ENCODE results near the gene C1orf21.

C1orf21 gene

GRCh38 chr1:184367427-184368038, 19.3 kb upstream of the C1orf21 start:
- no peaks in the 10 kb centered on the region for H3K9me3 ChIP-seq (ENCODE audit: insufficient read depth, low read depth, low read length)
- H3K4me3 ChIP-seq (ENCODE audit: low read length, poor library complexity, severe bottlenecking), result no peak overlapping the region
- H3K9me2 ChIP-seq (replicated peaks; ENCODE audit: low read depth, low read length), result no peaks in the 10 kb centered on the region
- H3F3A ChIP-seq (ENCODE audit: low read depth), result no peaks in the 10 kb centered on the region
- no peak overlapping the region for H3K9ac ChIP-seq (ENCODE audit: low read depth, low read length, poor library complexity, severe bottlenecking)
- no peaks in the 10 kb centered on the region for H3K36me3 ChIP-seq (ENCODE audit: insufficient read depth, low read length)
- H4K20me1 ChIP-seq (ENCODE audit: insufficient read depth, low read length, poor library complexity, severe bottlenecking), result no peaks in the 10 kb centered on the region
- no peak for TF ChIP-seq CTCF (conservative IDR thresholded peaks at IDR 0.05; ENCODE audit: low read length)
- no peak for TF ChIP-seq EZH2phosphoT487 (IDR thresholded peaks at IDR 0.05; ENCODE audit: borderline replicate concordance)
- no peaks in the 10 kb centered on the region for H3K27me3 ChIP-seq (ENCODE audit: insufficient read depth, low read length, poor library complexity, severe bottlenecking)
- no peak overlapping the region for H2AFZ ChIP-seq (ENCODE audit: low read length)
- no peak overlapping the region for H3K4me2 ChIP-seq (ENCODE audit: low read depth, low read length, poor library complexity, severe bottlenecking)
- H3K4me1 ChIP-seq (ENCODE audit: insufficient read depth, low read length, poor library complexity, severe bottlenecking), result no peaks in the 10 kb centered on the region
- H3K79me2 ChIP-seq (ENCODE audit: insufficient read depth, low read length), result no peaks in the 10 kb centered on the region

GRCh38 chr1:184368354-184368753, 18.5 kb upstream of the C1orf21 start:
- TF ChIP-seq EZH2phosphoT487 (IDR thresholded peaks at IDR 0.05; ENCODE audit: borderline replicate concordance), result no peak
- TF ChIP-seq CTCF (conservative IDR thresholded peaks at IDR 0.05; ENCODE audit: low read length), result no peak
- Histone ChIP-seq H3K9me3 (ENCODE audit: insufficient read depth, low read depth, low read length) (no peaks in the 10 kb centered on the region), H3K4me2 (ENCODE audit: low read depth, low read length, poor library complexity, severe bottlenecking) (no peak overlapping the region), H3K36me3 (ENCODE audit: insufficient read depth, low read length) (no peaks in the 10 kb centered on the region), H4K20me1 (ENCODE audit: insufficient read depth, low read length, poor library complexity, severe bottlenecking) (no peaks in the 10 kb centered on the region), H3K4me3 (ENCODE audit: low read length, poor library complexity, severe bottlenecking) (no peak overlapping the region), H3K79me2 (ENCODE audit: insufficient read depth, low read length) (no peaks in the 10 kb centered on the region), H3K4me1 (ENCODE audit: insufficient read depth, low read length, poor library complexity, severe bottlenecking) (no peaks in the 10 kb centered on the region), H3K9me2 (replicated peaks; ENCODE audit: low read depth, low read length) (no peaks in the 10 kb centered on the region), H3K9ac (ENCODE audit: low read depth, low read length, poor library complexity, severe bottlenecking) (no peak overlapping the region), H2AFZ (ENCODE audit: low read length) (no peak overlapping the region), H3K27me3 (ENCODE audit: insufficient read depth, low read length, poor library complexity, severe bottlenecking) (no peaks in the 10 kb centered on the region), H3F3A (ENCODE audit: low read depth) (no peaks in the 10 kb centered on the region)

GRCh38 chr1:184370850-184371249, 16.0 kb upstream of the C1orf21 start:
- no peaks in the 10 kb centered on the region for H3K4me1 ChIP-seq (ENCODE audit: insufficient read depth, low read length, poor library complexity, severe bottlenecking)
- no peaks in the 10 kb centered on the region for H3K79me2 ChIP-seq (ENCODE audit: insufficient read depth, low read length)
- no peaks in the 10 kb centered on the region for H3K27me3 ChIP-seq (ENCODE audit: insufficient read depth, low read length, poor library complexity, severe bottlenecking)
- TF ChIP-seq EZH2phosphoT487 (IDR thresholded peaks at IDR 0.05; ENCODE audit: borderline replicate concordance) (no peak), CTCF (conservative IDR thresholded peaks at IDR 0.05; ENCODE audit: low read length) (no peak)
- H3K9ac ChIP-seq (ENCODE audit: low read depth, low read length, poor library complexity, severe bottlenecking), result no peak overlapping the region
- H3K4me2 ChIP-seq (ENCODE audit: low read depth, low read length, poor library complexity, severe bottlenecking), result no peak overlapping the region
- H3K36me3 ChIP-seq (ENCODE audit: insufficient read depth, low read length), result no peaks in the 10 kb centered on the region
- no peak overlapping the region for H3K4me3 ChIP-seq (ENCODE audit: low read length, poor library complexity, severe bottlenecking)
- H2AFZ ChIP-seq (ENCODE audit: low read length), result no peak overlapping the region
- H3K9me3 ChIP-seq (ENCODE audit: insufficient read depth, low read depth, low read length), result no peaks in the 10 kb centered on the region
- no peaks in the 10 kb centered on the region for H3F3A ChIP-seq (ENCODE audit: low read depth)
- no peaks in the 10 kb centered on the region for H3K9me2 ChIP-seq (replicated peaks; ENCODE audit: low read depth, low read length)
- no peaks in the 10 kb centered on the region for H4K20me1 ChIP-seq (ENCODE audit: insufficient read depth, low read length, poor library complexity, severe bottlenecking)
